ENCODE results near the gene TRNT1. TPM values are rescaled to one million over a fixed set of nuclear protein-coding genes. Genes with fewer than 3 reads are reported as not detected.

The TRNT1 gene
- total RNA-seq, 6 experiments from 2014 or later, result 13.2 to 22.5 (median 18.0) TPM

GRCh38 chr3:3089017-3089416 is 37.7 kb upstream of the TRNT1 start:
- Mint-ChIP-seq H3K4me3 (no peak overlapping the region), H3K27me3 (ENCODE audit: insufficient read depth) (no peaks in the 10 kb centered on the region; the same call in 1 of the 2 replicates), H3K27ac (no peak overlapping the region), H3K36me3 (ENCODE audit: low read depth) (no peaks in the 10 kb centered on the region), H3K9me3 (no peaks in the 10 kb centered on the region; the same call in none of the 2 replicates), H3K4me1 (ENCODE audit: low read depth) (no peaks in the 10 kb centered on the region)
- TF ChIP-seq, protein P1, sequence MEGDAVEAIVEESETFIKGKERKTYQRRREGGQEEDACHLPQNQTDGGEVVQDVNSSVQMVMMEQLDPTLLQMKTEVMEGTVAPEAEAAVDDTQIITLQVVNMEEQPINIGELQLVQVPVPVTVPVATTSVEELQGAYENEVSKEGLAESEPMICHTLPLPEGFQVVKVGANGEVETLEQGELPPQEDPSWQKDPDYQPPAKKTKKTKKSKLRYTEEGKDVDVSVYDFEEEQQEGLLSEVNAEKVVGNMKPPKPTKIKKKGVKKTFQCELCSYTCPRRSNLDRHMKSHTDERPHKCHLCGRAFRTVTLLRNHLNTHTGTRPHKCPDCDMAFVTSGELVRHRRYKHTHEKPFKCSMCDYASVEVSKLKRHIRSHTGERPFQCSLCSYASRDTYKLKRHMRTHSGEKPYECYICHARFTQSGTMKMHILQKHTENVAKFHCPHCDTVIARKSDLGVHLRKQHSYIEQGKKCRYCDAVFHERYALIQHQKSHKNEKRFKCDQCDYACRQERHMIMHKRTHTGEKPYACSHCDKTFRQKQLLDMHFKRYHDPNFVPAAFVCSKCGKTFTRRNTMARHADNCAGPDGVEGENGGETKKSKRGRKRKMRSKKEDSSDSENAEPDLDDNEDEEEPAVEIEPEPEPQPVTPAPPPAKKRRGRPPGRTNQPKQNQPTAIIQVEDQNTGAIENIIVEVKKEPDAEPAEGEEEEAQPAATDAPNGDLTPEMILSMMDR (IDR thresholded peaks at IDR 0.05), result no peak
- no peak for DNase-seq

GRCh38 chr3:3097958-3098357 is 28.8 kb upstream of the TRNT1 start:
- DNase-seq, result no peak
- Mint-ChIP-seq H3K27me3 (ENCODE audit: insufficient read depth) (peaks cover 2% of the 10 kb centered on the region), H3K4me1 (ENCODE audit: low read depth) (no peaks in the 10 kb centered on the region), H3K9me3 (no peaks in the 10 kb centered on the region; the same call in 1 of the 2 replicates), H3K4me3 (no peak overlapping the region), H3K36me3 (ENCODE audit: low read depth) (no peaks in the 10 kb centered on the region), H3K27ac (no peak overlapping the region)
- TF ChIP-seq, protein P1 (IDR thresholded peaks at IDR 0.05), result no peak

DNA sequence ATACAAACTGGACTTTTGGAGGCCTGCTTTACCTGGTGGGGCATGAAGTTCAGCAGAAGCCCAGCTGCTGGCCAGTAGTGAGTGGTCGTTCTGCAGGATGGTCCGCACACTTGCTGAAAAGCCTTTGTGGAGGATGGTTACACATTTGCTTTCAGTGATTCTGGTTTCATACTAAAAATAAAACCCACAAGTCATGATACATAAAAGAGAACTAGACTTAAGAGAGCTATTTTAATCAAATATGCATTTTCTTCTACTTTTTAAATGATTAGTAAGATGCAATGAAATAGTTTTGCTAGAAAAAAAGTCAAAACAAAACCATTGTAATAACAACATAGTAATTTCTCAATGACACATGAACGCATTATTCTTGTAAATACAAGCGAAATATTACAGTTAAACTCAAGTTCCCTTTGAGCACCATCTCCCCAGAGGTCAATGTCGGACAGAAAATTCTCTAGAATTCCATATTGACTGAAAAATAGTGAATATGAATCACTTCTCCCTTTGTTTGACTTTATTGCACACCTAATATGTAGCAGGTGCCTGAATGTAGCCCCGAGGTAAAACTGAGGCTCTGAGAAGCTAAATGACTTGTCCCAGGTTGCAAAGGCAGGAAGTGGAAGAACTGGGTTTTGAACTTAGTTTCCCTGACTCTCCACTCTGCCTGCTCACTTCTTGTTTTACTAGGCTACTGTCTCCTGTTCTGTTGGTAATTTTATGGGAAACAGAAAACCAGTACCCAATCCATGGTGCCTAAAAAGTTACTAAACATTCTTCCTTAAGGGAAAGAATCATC is 24.9 kb upstream of the TRNT1 start:
- Mint-ChIP-seq H3K4me3 (no peak overlapping the region), H3K27ac (no peak overlapping the region), H3K27me3 (ENCODE audit: insufficient read depth) (peaks cover 2% of the 10 kb centered on the region; the same call in 1 of the 2 replicates), H3K4me1 (ENCODE audit: low read depth) (no peaks in the 10 kb centered on the region), H3K36me3 (ENCODE audit: low read depth) (no peaks in the 10 kb centered on the region), H3K9me3 (no peaks in the 10 kb centered on the region)
- no peak for DNase-seq
- TF ChIP-seq, protein P1 (IDR thresholded peaks at IDR 0.05), result no peak

GRCh38 chr3:3102751-3103150 is 24.0 kb upstream of the TRNT1 start:
- H3K9me3 Mint-ChIP-seq, result no peaks in the 10 kb centered on the region
- TF ChIP-seq, protein P1 (IDR thresholded peaks at IDR 0.05), result no peak
- no peaks in the 10 kb centered on the region for H3K36me3 Mint-ChIP-seq (ENCODE audit: low read depth)
- no peak for DNase-seq
- peaks cover 2% of the 10 kb centered on the region; the same call in 1 of the 2 replicates for H3K27me3 Mint-ChIP-seq (ENCODE audit: insufficient read depth)
- H3K4me3 Mint-ChIP-seq, result no peak overlapping the region
- H3K4me1 Mint-ChIP-seq (ENCODE audit: low read depth), result no peaks in the 10 kb centered on the region
- no peak overlapping the region for H3K27ac Mint-ChIP-seq

DNA sequence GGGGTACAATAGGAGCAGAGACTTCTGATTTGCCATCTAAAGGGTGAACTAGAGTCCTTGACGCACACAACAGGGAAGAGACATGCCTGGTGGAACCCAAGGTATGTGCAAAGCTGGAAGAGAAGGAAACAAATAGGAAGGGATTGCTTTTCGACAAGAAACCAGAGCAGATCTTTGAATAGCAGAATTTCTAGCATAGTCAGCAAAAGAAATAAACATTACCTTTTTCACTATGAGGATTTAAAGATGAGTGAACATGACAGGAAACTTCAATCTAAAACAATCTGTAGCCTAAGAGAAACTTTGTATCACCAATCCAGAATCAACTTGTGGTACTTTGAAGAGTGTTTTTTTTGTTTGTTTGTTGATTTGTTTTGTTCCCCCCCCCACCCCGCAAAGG is 21.5 kb upstream of the TRNT1 start:
- no peaks in the 10 kb centered on the region for H3K4me1 Mint-ChIP-seq (ENCODE audit: low read depth)
- H3K36me3 Mint-ChIP-seq (ENCODE audit: low read depth), result no peaks in the 10 kb centered on the region
- no peak for DNase-seq
- H3K9me3 Mint-ChIP-seq, result no peaks in the 10 kb centered on the region
- TF ChIP-seq, protein P1 (IDR thresholded peaks at IDR 0.05), result no peak
- H3K27ac Mint-ChIP-seq, result no peak overlapping the region
- H3K27me3 Mint-ChIP-seq (ENCODE audit: insufficient read depth), result peaks cover 3% of the 10 kb centered on the region
- H3K4me3 Mint-ChIP-seq, result no peak overlapping the region
